Epithelial cell of esophagus (primary cell): ENCODE data around the gene ATXN7L3B.
"Not testable (repeated sequence)": the region's sequence is repeated elsewhere in the genome, so short reads cannot be mapped to it uniquely, and the experiment has no call there.

Source experiments
- DNase-seq: peaks from one replicate; pipeline ENCODE4 v3.0.0; 2010; ENCODE audit warnings: low read depth
- H3K4me3 ChIP-seq: 2 replicates; pipeline ENCODE4 v1.5.1; 2011; ENCODE audit warnings: mild to moderate bottlenecking, low read length, control low read depth
- TF ChIP-seq, protein P1 (sequence below): IDR thresholded peaks from 2 replicates; pipeline ENCODE4 v1.5.1; 2011; ENCODE audit warnings: low read depth, mild to moderate bottlenecking, low read length, control low read depth, inconsistent platforms; ENCODE audit not compliant: insufficient read depth; ENCODE audit errors: missing control alignments

The ATXN7L3B gene

GRCh38 chr12:74537707-74538385 lies at the start of gene ATXN7L3B:
ATXN7L3B (plus strand) TSS chr12:74537835; CDS start chr12:74538113, 278 bp downstream.
- peak within 1 kb of the TSS; percentile 64 for H3K4me3 ChIP-seq
- peak; percentile 95 for DNase-seq
- TF ChIP-seq, protein P1, sequence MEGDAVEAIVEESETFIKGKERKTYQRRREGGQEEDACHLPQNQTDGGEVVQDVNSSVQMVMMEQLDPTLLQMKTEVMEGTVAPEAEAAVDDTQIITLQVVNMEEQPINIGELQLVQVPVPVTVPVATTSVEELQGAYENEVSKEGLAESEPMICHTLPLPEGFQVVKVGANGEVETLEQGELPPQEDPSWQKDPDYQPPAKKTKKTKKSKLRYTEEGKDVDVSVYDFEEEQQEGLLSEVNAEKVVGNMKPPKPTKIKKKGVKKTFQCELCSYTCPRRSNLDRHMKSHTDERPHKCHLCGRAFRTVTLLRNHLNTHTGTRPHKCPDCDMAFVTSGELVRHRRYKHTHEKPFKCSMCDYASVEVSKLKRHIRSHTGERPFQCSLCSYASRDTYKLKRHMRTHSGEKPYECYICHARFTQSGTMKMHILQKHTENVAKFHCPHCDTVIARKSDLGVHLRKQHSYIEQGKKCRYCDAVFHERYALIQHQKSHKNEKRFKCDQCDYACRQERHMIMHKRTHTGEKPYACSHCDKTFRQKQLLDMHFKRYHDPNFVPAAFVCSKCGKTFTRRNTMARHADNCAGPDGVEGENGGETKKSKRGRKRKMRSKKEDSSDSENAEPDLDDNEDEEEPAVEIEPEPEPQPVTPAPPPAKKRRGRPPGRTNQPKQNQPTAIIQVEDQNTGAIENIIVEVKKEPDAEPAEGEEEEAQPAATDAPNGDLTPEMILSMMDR: peak; percentile 2

DNA sequence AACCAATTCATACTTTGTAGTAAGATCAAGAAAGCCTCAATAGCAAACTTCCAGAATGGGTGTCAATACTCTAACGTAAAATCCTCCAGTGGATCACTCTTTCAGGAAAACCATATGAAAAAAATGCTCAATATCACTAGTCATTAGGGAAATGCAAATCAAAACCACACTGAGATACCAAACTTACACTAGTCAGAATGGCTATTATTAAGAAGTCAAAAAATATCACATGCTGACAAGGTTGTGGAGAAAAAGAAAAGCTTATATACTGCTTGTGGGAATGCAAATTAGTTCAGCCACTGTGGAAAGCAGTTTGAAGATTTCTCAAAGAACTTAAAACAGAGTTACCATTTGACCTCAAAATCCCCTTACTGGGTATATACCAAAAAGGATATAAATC lies 49.5 kb upstream of the ATXN7L3B start:
- DNase-seq: no peak
- TF ChIP-seq, protein P1: no peak
- H3K4me3 ChIP-seq: no peak overlapping the region

DNA sequence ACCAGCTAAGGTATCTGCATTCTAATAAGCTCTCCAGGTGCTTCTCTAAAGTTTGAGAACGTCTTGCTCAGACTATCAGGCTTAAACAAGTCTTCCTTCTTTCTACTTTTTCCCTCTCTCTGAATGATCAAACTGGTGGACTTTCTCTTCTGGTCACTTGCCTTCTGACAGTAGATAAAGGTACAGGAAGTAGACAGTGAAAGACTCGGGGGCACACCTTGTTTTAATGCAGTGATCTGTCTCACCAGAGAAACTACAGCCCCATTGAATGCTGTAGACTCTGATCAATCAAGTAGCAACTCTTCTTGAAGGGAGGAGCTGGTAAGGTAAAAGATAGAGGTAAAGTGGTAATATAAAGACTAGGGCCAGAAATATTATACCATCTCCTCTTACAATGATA lies 48.1 kb upstream of the ATXN7L3B start:
- no peak overlapping the region for H3K4me3 ChIP-seq
- DNase-seq: no peak
- TF ChIP-seq, protein P1: no peak

DNA sequence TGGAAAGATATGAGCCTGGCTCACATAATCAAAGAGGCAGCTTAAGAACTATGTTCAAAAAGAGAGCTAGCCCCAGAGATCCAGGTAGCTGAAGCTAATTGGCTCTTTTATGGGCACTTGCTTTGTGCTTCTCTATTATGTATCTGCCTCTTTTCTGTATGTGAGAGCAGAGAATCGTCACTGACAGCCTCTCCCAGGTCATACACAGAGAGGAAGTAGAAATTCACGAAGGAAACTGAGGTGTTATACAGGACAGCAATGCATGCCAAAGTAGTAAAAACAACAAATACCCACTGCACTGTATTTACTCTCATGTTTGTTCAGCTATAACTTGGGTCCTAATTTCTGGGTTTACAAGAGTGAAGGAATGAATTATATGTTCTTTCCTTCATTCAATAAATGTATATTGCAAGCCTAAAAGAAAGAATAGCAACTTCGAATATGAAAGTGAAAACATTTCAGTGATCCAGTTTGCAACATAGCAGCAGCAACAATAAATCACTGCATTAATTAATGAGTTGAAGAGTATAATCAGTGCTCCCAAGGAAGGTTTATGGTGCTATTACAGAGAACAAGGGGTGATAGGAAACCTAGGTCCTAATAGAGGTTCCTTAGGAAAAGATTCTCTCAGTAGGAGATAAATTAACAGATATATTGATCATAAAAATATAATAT lies 47.1 kb upstream of the ATXN7L3B start:
- TF ChIP-seq, protein P1: no peak
- H3K4me3 ChIP-seq: no peak overlapping the region
- DNase-seq: no peak

DNA sequence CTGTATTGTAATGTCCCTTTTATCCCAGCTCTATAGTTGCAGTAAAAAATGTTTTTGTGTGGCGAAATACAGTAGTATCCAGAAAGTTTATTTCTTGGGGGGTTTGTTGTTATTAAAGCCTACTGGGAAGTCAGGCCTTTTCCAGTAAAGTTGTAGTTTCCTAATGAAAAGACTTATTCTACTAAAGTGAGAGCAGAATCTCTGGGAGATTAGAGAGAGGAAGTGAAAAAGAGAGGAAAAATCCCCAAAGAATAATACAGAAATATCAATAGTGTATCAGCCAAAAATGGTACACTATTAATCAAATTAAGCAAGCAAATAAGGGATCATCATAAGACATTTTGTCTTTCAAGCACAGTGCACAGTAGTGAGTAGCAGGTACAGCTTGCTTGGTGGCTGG lies 46.3 kb upstream of the ATXN7L3B start:
- H3K4me3 ChIP-seq: no peak overlapping the region
- no peak for DNase-seq
- TF ChIP-seq, protein P1: no peak

DNA sequence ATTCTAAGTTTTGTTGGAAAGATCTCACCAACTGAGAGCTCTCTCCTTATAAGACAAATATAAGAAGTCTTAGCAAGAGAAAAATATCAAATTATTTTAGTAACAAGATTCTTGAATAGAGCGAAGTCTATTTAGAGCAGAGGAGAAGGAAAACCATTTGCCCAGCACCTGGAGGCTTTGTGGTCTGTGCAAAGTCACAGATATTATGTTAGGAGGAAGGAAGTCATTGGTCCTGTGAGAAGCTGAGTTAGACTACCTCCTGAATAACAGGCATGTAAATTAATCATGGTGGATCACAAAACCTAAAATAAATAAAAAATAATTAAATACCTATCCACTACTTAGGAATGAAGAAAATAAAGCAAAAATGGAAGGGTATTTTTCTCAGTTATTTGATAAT lies 38.4 kb upstream of the ATXN7L3B start:
- DNase-seq: no peak
- TF ChIP-seq, protein P1: no peak
- no peak overlapping the region for H3K4me3 ChIP-seq

DNA sequence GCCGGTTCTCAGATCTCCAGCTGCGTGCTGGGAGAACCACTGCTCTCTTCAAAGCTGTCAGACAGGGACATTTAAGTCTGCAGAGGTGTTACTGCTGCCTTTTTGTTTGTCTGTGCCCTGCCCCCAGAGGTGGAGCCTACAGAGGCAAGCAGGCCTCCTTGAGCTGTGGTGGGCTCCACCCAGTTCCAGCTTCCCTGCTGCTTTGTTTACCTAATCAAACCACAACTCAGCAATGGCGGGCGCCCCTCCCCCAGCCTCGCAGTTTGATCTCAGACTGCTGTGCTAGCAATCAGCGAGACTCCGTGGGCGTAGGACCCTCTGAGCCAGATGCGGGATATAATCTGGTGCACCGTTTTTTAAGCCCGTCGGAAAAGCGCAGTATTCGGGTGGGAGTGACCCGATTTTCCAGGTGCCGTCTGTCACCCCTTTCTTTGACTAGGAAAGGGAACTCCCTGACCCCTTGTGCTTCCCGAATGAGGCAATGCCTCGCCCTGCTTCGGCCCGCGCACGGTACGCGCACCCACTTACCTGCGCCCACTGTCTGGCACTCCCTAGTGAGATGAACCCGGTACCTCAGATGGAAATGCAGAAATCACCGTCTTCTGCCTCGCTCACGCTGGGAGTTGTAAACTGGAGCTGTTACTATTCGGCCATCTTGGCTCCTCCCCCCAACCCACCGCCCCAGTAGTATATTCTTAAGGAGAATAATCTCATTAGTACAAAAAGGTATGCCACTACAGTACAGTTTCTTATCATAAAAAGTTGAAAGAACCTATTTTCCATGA lies 28.6 kb upstream of the ATXN7L3B start:
- not testable (repeated sequence) for DNase-seq, H3K4me3 ChIP-seq
